Activated naive CD4-positive, alpha-beta T cell treated with anti-CD3 and anti-CD28 coated beads, Interleukin-2, amount 10 ng/mL, durations not matched to agents 7 days and 5 days (primary cell): ENCODE measurements around the gene RESP18.

ENCODE experiments used
- CTCF ChIA-PET: fragments of 350-600 bp; sonication (Branson Sonifier 250); formaldehyde crosslinking; loops from one replicate; lab custom pipeline; 2021; ENCODE audit warnings: antibody characterized with exemption; lab: Charles Lee
- DNase-seq: peaks from one replicate; pipeline ENCODE4 v3.0.0-alpha.2; 2020
- H3K27ac Mint-ChIP-seq: one replicate; pipeline ENCODE4 v1.8.0; 2021; ENCODE audit warnings: mild to moderate bottlenecking, moderate library complexity, mixed read lengths
- H3K27me3 Mint-ChIP-seq: one replicate; pipeline ENCODE4 v1.8.0; 2021; ENCODE audit warnings: mild to moderate bottlenecking, mixed read lengths
- H3K36me3 Mint-ChIP-seq: one replicate; pipeline ENCODE4 v1.8.0; 2021; ENCODE audit warnings: mixed read lengths
- H3K4me1 Mint-ChIP-seq: one replicate; pipeline ENCODE4 v1.8.0; 2021; ENCODE audit warnings: mixed read lengths
- H3K4me3 Mint-ChIP-seq: one replicate; pipeline ENCODE4 v1.8.0; 2021; ENCODE audit warnings: mild to moderate bottlenecking, moderate library complexity, mixed read lengths
- H3K9me3 Mint-ChIP-seq: one replicate; pipeline ENCODE4 v1.8.0; 2021; ENCODE audit warnings: mixed read lengths

RESP18 gene

DNA sequence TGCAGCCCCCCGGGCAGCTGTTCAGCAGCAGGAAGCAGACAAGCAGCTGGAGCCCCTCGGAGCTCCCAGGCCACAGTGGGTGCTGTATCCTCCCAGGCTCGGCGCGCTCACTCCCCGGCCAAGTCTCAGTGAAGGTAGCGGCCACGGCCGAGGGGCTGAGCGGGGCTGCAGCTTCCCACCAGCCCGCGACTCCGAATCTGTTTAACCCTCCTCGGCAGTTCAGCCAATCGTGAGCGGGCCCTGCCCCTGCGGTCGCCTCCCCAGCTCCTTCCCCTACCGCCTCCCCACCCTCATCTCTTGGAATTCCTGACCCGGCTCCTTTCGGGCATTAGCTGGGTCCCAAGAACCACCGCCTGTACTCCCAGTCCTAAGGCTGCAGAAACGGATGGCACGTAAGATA, at the start of gene RESP18:
Gene RESP18 (minus strand): TSS at position 203 of the 400 bp plus-strand sequence.
- Mint-ChIP-seq H3K27ac (peak within 1 kb of the TSS; percentile 56), H3K4me3 (no peak within 1 kb of the TSS), H3K4me1 (no peaks in the 10 kb centered on the region), H3K27me3 (peaks cover 73% of the 10 kb centered on the region), H3K9me3 (no peaks in the 10 kb centered on the region), H3K36me3 (no peaks in the 10 kb centered on the region)
- CTCF ChIA-PET = no interaction called here
- DNase-seq = no peak

- Mint-ChIP-seq H3K27me3 (no peaks in the 10 kb centered on the region), H3K9me3 (no peaks in the 10 kb centered on the region), H3K4me1 (peaks cover 6% of the 10 kb centered on the region), H3K36me3 (peaks cover 29% of the 10 kb centered on the region), H3K4me3 (no peak overlapping the region), H3K27ac (no peak overlapping the region)
- CTCF ChIA-PET = interaction anchor here (1.5 kb wide), 1 partner anchor 30 kb away, joined by 4 read pairs; no protein-coding TSS in a partner anchor
- no peak for DNase-seq
These were observed 48.9 kb upstream of the RESP18 start for GRCh38 chr2:219381448-219381847.

GRCh38 chr2:219380926-219381325, 48.4 kb upstream of the RESP18 start:
- Mint-ChIP-seq H3K36me3 (peaks cover 26% of the 10 kb centered on the region), H3K27ac (no peak overlapping the region), H3K9me3 (no peaks in the 10 kb centered on the region), H3K4me1 (peaks cover 2% of the 10 kb centered on the region), H3K4me3 (no peak overlapping the region), H3K27me3 (no peaks in the 10 kb centered on the region)
- no peak for DNase-seq
- CTCF ChIA-PET = interaction anchor here (1.5 kb wide), 1 partner anchor 29 kb away, joined by 4 read pairs; no protein-coding TSS in a partner anchor

DNA sequence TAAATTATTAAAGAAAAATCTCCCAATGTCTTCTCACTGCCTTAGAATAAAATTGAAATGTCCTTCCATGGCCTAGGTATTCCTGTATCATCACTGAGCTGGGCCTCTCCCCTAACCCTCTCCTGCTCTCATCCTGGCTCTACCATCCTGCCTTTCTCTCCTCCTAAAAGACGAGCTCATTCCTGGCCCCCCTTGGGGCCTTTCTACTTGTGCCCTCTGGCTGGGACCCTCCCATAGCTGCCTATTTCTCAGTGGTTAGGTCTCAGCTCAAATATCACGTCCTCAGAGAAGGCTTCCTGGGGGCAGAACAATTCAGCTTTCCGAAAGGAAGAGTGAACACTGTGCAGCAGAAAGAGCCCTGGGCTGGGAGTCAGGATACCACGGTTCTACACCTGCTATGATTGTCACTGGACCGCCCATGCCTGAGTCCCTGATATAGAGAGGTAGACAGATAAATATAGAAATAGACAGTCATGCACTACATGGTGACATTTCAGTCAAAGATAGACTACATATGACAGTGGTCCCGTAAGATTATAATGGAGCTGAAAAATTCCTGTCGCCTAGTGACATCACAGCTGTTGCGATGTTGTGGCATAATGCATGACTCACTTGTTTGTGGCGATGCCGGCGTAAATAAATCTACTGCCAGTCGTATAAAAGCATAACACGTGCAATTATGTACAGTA, 45.8 kb upstream of the RESP18 start:
- Mint-ChIP-seq H3K27me3 (no peaks in the 10 kb centered on the region), H3K4me3 (no peak overlapping the region), H3K4me1 (no peaks in the 10 kb centered on the region), H3K36me3 (peaks cover 20% of the 10 kb centered on the region), H3K9me3 (no peaks in the 10 kb centered on the region), H3K27ac (no peak overlapping the region)
- no peak for DNase-seq
- CTCF ChIA-PET = interaction anchor here (1.6 kb wide), 1 partner anchor 13 kb away, joined by 4 read pairs; no protein-coding TSS in a partner anchor

DNA sequence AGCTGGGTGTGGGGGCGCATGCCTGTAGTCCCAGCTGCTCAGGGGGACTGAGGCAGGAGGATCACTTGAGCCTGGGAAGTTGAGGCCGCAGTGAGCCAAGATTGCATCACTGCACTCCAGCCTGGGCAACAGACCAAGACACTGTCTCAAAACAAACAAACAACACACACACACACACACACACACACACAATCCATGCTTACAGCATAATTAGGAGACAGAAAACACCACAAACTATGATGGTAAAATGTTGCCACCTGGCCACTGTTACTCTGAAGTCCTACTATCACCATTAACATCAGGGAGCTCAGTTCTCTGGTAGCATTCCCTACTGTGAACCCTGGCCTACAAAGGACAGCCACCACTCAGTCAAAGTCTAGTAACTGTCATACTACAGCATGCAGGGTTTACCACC, 36.9 kb upstream of the RESP18 start:
- CTCF ChIA-PET = no interaction called here
- Mint-ChIP-seq H3K27me3 (no peaks in the 10 kb centered on the region), H3K4me3 (no peak overlapping the region), H3K36me3 (peaks cover 12% of the 10 kb centered on the region), H3K9me3 (no peaks in the 10 kb centered on the region), H3K27ac (no peak overlapping the region), H3K4me1 (no peaks in the 10 kb centered on the region)
- DNase-seq = no peak

- H3K36me3 Mint-ChIP-seq = peaks cover 5% of the 10 kb centered on the region
- no peak overlapping the region for H3K27ac Mint-ChIP-seq
- H3K4me1 Mint-ChIP-seq = no peaks in the 10 kb centered on the region
- no peaks in the 10 kb centered on the region for H3K27me3 Mint-ChIP-seq
- CTCF ChIA-PET = no interaction called here
- DNase-seq = no peak
- H3K9me3 Mint-ChIP-seq = no peaks in the 10 kb centered on the region
- no peak overlapping the region for H3K4me3 Mint-ChIP-seq
These were observed 36.2 kb upstream of the RESP18 start for GRCh38 chr2:219368690-219369191.

DNA sequence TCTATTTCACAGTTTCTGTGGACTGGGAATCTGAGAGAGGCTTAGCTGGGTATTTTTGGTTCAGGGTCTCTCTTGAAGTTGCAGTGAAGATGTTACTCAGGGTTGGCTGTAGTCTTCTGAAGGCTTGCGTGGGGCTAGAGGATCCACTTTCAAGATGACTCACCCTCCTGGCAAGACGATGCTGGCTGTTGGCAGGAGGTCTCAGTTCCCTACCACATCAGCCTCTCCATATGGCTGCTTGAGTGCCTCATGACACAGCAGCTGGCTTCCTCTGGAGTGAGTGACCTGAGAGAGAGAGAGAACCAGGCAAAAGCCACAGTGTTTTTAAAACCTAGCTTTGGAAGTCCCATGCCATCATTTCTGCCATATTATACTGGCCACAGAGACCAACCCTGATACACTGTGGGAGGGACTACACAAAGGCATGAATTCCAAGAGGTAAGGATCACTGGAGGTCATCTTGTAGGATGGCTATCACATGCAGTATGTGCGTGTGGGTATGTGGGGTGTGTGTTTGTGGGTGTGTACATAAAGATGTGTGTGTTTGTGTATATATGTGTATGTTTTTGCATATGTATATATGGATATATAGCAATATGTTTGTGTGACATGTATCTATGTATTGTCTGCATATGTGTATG, 30.1 kb upstream of the RESP18 start:
- H3K4me1 Mint-ChIP-seq = no peaks in the 10 kb centered on the region
- peaks cover 40% of the 10 kb centered on the region for H3K27me3 Mint-ChIP-seq
- CTCF ChIA-PET = interaction anchor here (1.0 kb wide), 1 partner anchor 10 kb away, joined by 3 read pairs; no protein-coding TSS in a partner anchor
- no peak overlapping the region for H3K4me3 Mint-ChIP-seq
- H3K9me3 Mint-ChIP-seq = no peaks in the 10 kb centered on the region
- DNase-seq = no peak
- no peak overlapping the region for H3K27ac Mint-ChIP-seq
- no peaks in the 10 kb centered on the region for H3K36me3 Mint-ChIP-seq

- H3K4me1 Mint-ChIP-seq = no peaks in the 10 kb centered on the region
These were observed 29.5 kb upstream of the RESP18 start for GRCh38 chr2:219362072-219362471.

GRCh38 chr2:219358170-219359075, 25.9 kb upstream of the RESP18 start:
- Mint-ChIP-seq H3K27ac (no peak overlapping the region), H3K4me1 (no peaks in the 10 kb centered on the region), H3K9me3 (no peaks in the 10 kb centered on the region), H3K36me3 (no peaks in the 10 kb centered on the region), H3K4me3 (no peak overlapping the region), H3K27me3 (peaks cover 76% of the 10 kb centered on the region)
- no peak for DNase-seq
- CTCF ChIA-PET = no interaction called here

More at GRCh38 chr2:219362072-219362471, 29.5 kb upstream of the RESP18 start:
- H3K27ac Mint-ChIP-seq = no peak overlapping the region
- H3K9me3 Mint-ChIP-seq = no peaks in the 10 kb centered on the region
- CTCF ChIA-PET = interaction anchor here (1.0 kb wide), 1 partner anchor 9 kb away, joined by 3 read pairs; no protein-coding TSS in a partner anchor
- no peaks in the 10 kb centered on the region for H3K36me3 Mint-ChIP-seq
- no peak for DNase-seq
- H3K27me3 Mint-ChIP-seq = peaks cover 45% of the 10 kb centered on the region
- no peak overlapping the region for H3K4me3 Mint-ChIP-seq

DNA sequence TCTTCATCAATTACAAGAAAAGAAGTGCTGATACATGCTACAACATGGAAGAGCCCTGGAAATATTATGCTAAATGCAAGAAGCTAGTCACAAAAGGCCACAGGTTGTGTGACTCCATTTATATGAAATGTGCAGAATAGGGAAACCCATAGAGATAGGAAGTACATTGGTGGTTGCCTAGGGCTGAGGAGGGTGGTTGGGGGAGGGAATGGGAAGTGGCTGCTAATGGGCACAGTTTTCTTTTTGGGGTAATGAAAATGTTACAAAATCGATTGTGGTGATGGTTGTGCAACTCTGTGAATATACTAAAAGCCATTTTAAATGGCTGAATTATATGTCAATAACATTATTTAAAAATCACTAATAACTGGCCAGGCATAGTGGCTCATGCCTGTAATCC, 24.3 kb upstream of the RESP18 start:
- Mint-ChIP-seq H3K36me3 (no peaks in the 10 kb centered on the region), H3K4me1 (no peaks in the 10 kb centered on the region), H3K4me3 (no peak overlapping the region), H3K27ac (no peak overlapping the region), H3K9me3 (no peaks in the 10 kb centered on the region), H3K27me3 (peaks cover 77% of the 10 kb centered on the region)
- CTCF ChIA-PET = interaction anchor here (0.6 kb wide), 1 partner anchor 32 kb away, joined by 3 read pairs; no protein-coding TSS in a partner anchor
- no peak for DNase-seq

GRCh38 chr2:219354582-219354981, 22.0 kb upstream of the RESP18 start:
- peaks cover 77% of the 10 kb centered on the region for H3K27me3 Mint-ChIP-seq
- no peak overlapping the region for H3K27ac Mint-ChIP-seq
- CTCF ChIA-PET = interaction anchor here (1.3 kb wide), 1 partner anchor 196 kb away, joined by 6 read pairs; no protein-coding TSS in a partner anchor
- DNase-seq = no peak
- no peak overlapping the region for H3K4me3 Mint-ChIP-seq
- no peaks in the 10 kb centered on the region for H3K9me3 Mint-ChIP-seq
- H3K36me3 Mint-ChIP-seq = no peaks in the 10 kb centered on the region
- H3K4me1 Mint-ChIP-seq = no peaks in the 10 kb centered on the region

DNA sequence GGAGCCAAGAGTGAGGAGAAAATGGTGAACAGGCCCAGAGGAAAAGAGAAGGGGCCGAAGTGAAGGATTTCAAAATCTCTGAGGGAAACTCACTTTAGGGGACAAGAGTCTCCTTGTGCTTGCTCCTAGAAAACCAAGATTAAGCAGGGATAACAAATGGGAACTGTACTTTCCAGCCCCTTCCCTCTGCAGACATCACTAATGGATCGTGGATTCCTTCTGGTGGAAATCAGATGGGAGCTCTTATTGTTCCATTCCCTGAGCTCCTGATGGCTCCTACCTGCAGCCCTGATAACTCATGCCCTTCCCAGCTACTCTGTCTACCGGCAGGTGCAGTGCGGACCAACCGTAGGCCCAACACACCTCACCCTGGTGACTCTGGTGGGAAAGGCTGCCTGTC, 20.6 kb upstream of the RESP18 start:
- CTCF ChIA-PET = interaction anchor here (0.7 to 2.1 kb wide), 9 partner anchors 10 to 314 kb away, joined by 3 to 9 read pairs (median 4); no protein-coding TSS in a partner anchor
- H3K9me3 Mint-ChIP-seq = no peaks in the 10 kb centered on the region
- H3K4me3 Mint-ChIP-seq = no peak overlapping the region
- H3K27ac Mint-ChIP-seq = no peak overlapping the region
- no peaks in the 10 kb centered on the region for H3K4me1 Mint-ChIP-seq
- H3K27me3 Mint-ChIP-seq = peaks cover 67% of the 10 kb centered on the region
- no peak for DNase-seq
- no peaks in the 10 kb centered on the region for H3K36me3 Mint-ChIP-seq

GRCh38 chr2:219352448-219353023, 20.0 kb upstream of the RESP18 start:
- no peak overlapping the region for H3K27ac Mint-ChIP-seq
- peaks cover 61% of the 10 kb centered on the region for H3K27me3 Mint-ChIP-seq
- no peaks in the 10 kb centered on the region for H3K36me3 Mint-ChIP-seq
- CTCF ChIA-PET = interaction anchor here (0.7 to 2.1 kb wide), 12 partner anchors 9 to 323 kb away, joined by 3 to 9 read pairs (median 4); no protein-coding TSS in a partner anchor
- H3K4me3 Mint-ChIP-seq = no peak overlapping the region
- no peaks in the 10 kb centered on the region for H3K9me3 Mint-ChIP-seq
- H3K4me1 Mint-ChIP-seq = no peaks in the 10 kb centered on the region
- peak; percentile 81 for DNase-seq
